SIG-M5 treated with dmso at 0.1 percent for 504 hours (cell line): ENCODE data around the gene PPP2R3C.
"Not testable (repeated sequence)": the region's sequence is repeated elsewhere in the genome, so short reads cannot be mapped to it uniquely, and the experiment has no call there.

Experiments
- DNase-seq: peaks from one replicate; lab custom pipeline; 2025; ENCODE audit not compliant: unreplicated experiment; lab: John Stamatoyannopoulos, UW

PPP2R3C gene

DNA sequence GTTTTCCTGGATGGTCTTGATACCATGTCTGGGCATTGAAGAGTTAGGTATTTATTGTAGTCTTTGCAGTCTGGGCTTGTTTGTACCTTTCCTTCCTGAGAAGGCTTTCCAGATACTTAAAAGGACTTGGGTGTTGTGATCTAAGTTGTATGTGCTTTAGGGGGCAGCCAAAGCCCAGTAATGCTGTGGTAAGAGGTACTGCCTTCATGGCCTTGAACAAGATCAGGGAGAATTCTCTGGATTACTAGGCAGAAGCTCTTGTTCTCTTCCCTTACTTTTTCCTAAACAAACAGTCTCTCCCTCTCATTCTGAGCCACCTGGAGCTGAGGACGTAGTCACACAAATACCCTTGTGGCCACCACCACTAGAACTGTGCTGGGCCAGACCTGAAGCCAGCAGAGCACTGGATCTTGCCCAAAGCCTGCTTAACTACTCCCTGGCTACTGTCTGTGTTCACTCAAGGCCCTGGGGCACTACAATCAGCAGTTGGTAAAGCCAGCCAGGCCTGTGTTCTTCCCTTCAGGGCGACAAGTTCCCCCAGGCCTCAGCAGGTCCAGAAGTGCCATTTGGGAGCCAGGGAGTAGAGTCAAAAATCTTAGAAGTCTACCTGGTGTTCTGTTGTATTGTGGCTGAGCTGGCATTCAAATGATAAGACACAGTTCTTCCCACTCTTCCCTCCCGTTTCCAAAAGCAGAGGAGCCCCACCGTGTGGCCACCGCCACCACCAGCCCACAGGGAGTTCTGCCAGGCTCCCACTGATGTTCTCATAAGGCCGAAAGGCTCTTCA is 11.9 kb upstream of the PPP2R3C start:
- DNase-seq = no peak

- DNase-seq = no peak
Measured at GRCh38 chr14:35124127-35124526, 2.3 kb upstream of the PPP2R3C start.

GRCh38 chr14:35123388-35123703 is 1.6 kb upstream of the PPP2R3C start:
- DNase-seq = no peak

GRCh38 chr14:35122696-35123387 is 1.1 kb upstream of the PPP2R3C start:
- DNase-seq = peak; percentile 46

GRCh38 chr14:35121026-35121886 is 534 bp downstream of the PPP2R3C start:
- DNase-seq = no peak

DNA sequence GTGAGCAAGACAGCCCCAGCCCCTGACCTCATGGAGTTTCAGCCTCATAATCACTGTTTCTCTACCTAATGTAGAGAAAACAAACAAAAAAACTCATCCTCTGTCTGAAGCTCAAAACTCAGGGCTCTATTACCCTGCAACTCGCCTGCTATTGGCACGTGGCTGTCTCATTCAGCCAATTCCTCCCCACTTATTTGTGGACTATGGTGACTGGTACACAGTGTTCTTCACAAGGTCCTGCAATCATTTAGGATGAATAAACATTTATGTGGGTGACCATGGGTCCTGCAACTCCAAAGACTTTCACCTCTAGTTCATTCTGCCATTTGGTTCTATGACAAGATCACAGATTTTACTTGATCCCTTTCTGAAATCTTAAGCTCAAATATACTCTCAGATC is 4.7 kb downstream of the PPP2R3C start:
- no peak for DNase-seq

DNA sequence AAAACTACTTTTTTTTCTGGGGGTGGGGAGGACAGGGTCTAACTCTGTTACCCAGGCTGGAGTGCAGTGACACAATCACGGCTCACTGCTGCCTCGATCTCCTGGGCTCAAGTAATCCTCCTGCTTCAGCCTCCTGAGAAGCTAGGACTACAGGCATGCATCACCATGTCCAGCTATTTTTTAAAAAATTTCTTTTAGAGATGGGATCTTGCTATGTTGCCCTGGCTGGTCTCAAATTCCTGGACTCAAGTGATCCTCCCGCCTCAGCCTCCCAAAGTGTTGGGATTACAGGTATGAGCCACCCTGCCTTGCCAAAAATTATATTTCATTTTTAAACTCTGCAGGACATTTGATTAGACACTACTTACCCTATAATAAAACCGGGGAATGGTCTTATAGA is 5.5 kb downstream of the PPP2R3C start:
- no peak for DNase-seq

- DNase-seq = no peak
Measured at GRCh38 chr14:35114036-35114435, 7.8 kb downstream of the PPP2R3C start.

DNA sequence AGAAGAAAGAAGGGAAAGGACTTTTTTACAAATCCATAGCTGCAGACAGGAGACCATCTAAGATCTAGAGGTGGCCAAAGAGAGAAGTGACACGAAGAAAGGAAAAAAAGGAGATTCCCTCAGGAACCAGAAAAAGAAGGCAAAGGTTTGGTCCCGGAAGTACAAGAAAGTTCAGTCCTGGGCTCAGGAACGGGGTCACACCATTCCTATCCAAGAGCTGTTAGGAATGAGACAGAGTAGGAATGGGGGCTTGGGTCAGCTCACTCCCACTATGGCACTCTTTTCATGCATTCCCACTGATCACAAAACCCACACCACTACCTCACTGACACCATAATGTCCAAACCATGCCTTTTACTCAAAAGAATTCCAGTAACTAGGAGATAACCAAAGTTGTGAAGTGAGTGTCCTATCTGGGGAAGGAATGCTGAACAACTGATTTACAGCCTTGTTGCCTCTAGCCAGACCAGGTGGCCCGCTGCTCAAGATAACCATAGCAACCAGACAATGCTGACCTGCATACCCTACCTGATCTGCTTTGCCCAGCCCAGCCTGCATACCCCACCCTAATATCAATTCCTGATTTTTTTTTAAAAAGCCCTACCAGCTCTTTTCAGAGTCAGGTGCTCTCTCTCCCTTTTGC is 8.4 kb downstream of the PPP2R3C start:
- no peak for DNase-seq

DNA sequence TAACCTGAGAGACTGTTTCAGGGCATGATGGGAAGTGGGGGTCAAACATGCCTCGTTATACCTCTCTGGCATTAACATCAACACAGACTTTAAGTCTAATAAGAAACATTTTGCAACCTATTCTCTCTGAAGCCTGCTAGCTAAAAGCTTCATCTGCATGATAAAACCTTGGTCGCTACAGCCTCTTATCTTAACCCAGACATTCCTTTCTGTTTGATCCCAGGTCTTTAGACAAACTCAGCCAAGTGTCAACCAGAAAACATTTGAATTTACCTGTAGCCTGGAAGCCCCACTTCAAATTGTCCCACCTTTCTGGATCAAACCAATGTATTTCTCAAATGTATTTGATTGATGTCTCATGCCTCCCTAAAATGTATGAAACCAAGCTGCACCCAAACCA is 9.1 kb downstream of the PPP2R3C start:
- DNase-seq = no peak

- DNase-seq = no peak
Measured at GRCh38 chr14:35107866-35108265, 13.9 kb downstream of the PPP2R3C start.

DNA sequence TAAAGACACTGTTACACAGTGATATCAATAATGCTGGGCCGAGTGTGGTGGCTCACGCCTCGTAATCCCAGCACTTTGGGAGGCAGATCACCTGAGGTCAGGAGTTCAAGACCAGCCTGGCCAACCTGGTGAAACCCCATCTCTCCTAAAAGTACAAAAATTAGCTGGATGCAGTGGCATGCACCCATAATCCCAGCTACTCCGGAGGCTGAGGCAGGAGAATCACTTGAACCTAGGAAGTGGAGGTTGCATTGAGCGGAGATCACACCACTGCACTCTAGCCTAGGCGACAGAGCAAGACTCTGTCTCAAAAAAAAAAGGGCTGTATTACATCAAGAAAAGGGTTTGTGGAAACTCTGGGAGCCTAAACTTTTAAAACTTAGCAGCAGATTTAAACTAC is 27.1 kb downstream of the PPP2R3C start:
- not testable (repeated sequence) for DNase-seq

DNA sequence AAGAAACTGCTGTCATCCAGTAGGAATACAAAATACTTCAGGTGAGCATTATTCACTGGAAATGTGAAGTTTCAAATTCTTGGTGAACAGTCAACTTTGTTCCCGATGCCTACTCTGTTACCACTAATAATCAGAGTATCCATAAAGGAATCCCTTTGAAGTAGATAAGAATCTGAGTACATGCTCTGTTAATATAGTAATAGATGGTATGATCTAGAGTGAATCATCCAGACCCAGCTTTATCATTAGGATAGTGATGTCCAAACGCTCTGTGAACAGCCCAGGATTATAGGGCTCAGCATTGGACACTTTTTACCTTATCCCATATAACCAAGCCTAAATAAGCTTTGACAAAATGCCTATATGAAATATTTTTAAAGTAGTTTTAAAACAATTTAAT is 33.3 kb downstream of the PPP2R3C start:
- DNase-seq = no peak

DNA sequence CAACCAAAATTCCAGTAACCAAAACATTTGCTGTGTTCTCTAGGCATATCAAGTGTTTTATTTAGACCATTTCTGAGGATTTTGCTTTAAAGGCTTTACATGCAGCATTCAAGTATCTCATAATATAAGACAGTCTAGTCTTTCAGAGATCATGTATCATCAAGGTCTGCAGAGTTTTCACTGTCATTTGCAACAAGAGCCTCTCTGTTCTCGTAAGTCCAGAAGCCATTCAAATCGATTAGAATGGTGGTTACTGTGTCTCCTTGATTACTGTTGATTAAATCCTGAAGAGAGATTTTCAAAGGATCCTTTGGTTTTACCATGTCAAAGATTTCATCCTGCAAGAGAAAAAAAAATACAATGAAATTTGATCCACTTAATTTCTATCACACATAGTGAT is 36.3 kb downstream of the PPP2R3C start:
- no peak for DNase-seq

DNA sequence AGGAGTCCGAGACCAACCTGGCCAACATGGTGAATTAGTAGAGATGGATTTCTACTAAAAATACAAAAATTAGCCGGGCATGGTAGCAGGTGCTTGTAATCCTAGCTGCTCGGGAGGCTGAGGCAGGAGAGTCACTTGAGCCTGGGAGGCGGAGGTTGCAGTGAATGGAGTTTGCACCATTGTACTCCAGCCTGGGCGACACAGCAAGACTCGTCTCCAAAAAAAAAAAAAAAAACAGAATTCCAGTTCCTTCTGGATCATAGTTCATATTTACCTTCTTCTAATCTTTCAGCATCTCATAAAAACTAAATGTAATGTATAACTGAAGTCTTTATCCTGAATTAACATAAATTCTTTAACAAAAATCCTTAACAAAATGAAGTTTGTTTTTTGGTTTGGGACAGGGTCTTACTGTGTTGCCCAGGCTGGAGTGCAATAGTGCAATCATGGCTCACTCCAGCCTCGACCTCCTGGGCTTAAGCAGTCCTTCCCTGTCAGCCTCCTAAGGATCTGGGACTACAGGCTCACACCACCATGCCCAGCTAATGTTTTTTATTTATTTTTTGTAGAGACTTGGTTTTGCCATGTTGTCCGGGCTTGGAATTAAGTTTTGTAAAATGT is 38.1 kb downstream of the PPP2R3C start:
- DNase-seq = no peak

- DNase-seq = no peak
Measured at GRCh38 chr14:35079742-35080141, 42.0 kb downstream of the PPP2R3C start.

- no peak for DNase-seq
Measured at GRCh38 chr14:35078082-35078481, 43.7 kb downstream of the PPP2R3C start.

- no peak for DNase-seq
Measured at GRCh38 chr14:35073486-35073885, 48.3 kb downstream of the PPP2R3C start.

DNA sequence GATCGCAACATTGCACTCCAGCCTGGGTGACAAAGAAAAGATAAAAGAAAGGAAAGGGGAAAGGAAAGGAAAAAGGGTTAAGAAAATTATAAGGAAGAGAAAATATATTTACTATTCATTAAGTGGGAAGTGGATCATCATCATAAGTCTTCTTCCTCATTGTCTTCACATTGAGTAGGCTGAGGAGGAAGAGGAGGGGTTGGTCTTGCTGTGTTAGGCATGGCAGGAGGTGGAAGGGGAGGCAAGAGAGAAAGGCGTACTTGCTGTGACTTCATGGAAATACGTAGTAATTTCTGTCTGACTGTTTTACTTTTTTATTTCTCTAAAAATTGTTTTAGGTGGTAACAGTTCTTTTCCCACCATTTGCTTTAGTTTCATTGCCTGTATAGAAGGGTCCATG is 49.6 kb downstream of the PPP2R3C start:
- DNase-seq = no peak

- no peak for DNase-seq
Measured at GRCh38 chr14:35068238-35069012, 53.4 kb downstream of the PPP2R3C start.
